ENCODE results near the gene HSH2D.
"Not testable (repeated sequence)": the region's sequence is repeated elsewhere in the genome, so short reads cannot be mapped to it uniquely, and the experiment has no call there.

Gene HSH2D, protein sequence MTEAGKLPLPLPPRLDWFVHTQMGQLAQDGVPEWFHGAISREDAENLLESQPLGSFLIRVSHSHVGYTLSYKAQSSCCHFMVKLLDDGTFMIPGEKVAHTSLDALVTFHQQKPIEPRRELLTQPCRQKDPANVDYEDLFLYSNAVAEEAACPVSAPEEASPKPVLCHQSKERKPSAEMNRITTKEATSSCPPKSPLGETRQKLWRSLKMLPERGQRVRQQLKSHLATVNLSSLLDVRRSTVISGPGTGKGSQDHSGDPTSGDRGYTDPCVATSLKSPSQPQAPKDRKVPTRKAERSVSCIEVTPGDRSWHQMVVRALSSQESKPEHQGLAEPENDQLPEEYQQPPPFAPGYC

DNA sequence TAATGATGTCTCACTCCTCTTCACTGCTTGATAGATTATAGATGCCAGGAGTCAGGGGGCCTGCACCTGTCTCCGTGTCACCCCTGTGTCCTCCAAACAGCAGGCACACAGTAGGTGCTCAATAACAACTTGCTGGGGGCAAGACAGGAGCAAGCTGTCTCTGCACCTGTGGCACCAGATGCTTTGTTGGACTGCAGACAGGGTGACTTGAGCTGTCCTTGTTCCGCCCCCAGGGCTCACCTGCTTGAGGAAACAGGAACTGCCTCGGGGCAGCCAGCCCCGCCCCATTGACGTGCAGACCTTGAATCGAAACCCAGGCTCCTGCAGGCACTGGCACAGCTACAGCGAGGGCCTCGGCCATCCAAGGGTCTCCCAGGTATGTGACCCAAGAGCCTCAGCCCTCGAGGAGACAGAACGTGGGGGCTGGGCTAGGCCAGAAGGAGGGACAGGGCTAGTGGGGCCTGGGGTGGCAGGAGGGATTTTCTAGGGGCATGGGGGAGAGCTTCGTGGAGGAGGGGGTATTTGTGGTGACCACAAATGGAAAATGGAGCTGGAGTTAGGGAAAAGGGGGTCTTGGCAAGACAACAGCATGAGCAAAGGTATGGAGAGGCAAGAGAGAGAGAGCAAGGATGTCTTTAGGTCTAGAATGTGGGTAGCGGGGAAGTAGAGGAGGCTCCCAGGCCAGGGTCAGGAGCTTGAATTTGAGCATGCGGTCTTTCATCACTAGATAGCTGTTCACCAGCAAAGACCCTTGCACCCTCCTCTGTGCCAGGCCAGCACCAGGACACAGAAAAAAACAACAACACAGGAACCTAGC lies at the start of gene HSH2D:
Gene HSH2D, plus strand, starts transcription at position 287 of the 817 bp plus-strand sequence. CDS start 5,066 bp downstream, outside the sequence.
- H3K27ac Mint-ChIP-seq: peak within 1 kb of the TSS; percentile 84
- H3K4me3 Mint-ChIP-seq: peak within 1 kb of the TSS; percentile 89
- no peaks in the 10 kb centered on the region for H3K36me3 Mint-ChIP-seq
- no peaks in the 10 kb centered on the region for H3K27me3 Mint-ChIP-seq
- H3K9me3 Mint-ChIP-seq: no peaks in the 10 kb centered on the region
- peaks cover 37% of the 10 kb centered on the region for H3K4me1 Mint-ChIP-seq

DNA sequence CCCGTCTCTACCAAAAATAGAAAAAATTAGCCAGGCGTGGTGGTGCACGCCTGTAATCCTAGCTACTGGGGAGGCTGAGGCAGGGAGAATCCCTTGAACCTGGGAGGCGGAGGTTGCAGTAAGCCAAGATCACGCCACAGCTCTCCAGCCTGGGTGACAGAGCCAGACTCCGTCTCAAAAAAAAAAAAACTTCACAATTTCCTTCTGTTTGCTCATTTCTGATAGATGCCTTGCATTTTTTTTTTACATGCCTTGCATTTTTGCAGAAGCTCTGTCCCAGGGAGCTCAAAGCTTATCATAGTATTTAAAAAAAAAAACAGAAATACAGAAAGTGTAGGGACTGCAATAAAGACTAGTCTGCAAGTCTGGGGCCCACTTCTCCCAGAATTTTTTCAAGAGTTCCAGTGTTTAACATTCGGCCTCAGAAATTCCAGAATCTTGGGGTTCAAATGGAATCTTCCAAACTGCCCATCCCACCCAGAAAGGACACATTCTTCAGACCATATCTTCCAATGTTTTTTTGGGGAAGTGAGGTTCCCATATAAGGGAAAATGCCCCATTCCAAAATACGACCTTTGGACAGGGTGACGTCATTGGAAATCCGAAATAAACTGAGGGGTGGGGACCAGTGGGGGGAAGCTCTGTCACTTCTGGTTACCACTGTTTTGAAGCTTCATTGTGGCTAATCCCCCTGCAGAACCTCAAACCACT lies 49.0 kb upstream of the HSH2D start:
- no peaks in the 10 kb centered on the region for H3K9me3 Mint-ChIP-seq
- no peaks in the 10 kb centered on the region for H3K27me3 Mint-ChIP-seq
- peak overlapping the region; percentile 71 for H3K27ac Mint-ChIP-seq
- peaks cover 23% of the 10 kb centered on the region for H3K4me1 Mint-ChIP-seq
- H3K36me3 Mint-ChIP-seq: peaks cover 25% of the 10 kb centered on the region
- no peak overlapping the region for H3K4me3 Mint-ChIP-seq

DNA sequence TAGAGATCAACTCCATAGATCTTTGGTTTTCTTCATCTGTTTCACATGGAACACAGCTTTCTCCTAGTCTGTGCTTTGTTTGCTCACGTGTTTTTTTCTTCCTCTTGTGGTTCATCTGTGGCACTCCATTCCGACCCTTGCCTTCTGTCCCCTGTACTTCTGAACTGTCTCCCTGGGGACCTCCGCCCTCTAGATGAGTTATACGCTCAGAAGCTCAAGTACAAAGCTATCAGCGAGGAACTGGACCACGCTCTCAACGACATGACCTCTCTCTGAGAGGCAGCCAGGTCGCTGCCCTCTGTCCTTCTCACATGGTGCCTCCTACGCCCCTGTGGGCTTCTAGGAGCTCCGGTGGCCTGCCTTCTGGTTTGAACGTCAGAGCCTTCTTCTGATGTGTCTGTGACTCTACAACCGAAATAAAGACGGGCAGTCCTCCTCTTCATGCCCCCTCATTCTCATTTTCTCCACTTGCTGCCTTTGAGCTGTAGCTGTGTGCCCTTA lies 48.4 kb upstream of the HSH2D start:
- H3K4me3 Mint-ChIP-seq: peak overlapping the region; percentile 9
- H3K4me1 Mint-ChIP-seq: peaks cover 22% of the 10 kb centered on the region
- H3K27me3 Mint-ChIP-seq: no peaks in the 10 kb centered on the region
- peaks cover 27% of the 10 kb centered on the region for H3K36me3 Mint-ChIP-seq
- peak overlapping the region; percentile 71 for H3K27ac Mint-ChIP-seq
- no peaks in the 10 kb centered on the region for H3K9me3 Mint-ChIP-seq

DNA sequence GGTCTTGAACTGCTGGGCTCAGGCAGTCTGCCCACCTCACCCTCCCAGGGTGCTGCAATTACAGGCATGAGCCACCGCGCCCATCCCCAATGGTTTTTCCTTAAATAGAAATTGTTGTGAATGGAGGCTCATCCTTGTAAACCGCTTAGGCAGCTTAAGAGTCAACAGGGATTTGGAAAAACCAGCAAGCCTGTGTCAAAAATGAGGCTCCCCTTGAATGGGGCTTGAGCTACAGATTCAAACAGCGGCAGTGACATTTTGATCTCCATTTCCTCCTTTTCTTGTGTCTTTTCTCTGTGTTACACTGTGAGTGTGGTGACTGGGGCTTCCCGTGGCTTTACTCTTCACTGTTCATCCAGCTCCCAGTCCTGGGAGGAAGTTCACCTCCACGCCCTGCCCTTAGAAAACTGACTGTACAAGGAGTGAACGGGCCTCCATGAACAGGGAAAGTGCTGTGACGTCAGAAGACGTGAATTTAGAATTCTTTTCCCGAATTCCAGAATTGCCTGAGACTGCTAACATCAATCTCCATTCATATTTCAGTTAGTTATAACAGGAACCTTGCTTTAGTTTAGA lies 47.1 kb upstream of the HSH2D start:
- Mint-ChIP-seq H3K27me3 (no peaks in the 10 kb centered on the region), H3K4me1 (peaks cover 22% of the 10 kb centered on the region), H3K27ac (peak overlapping the region; percentile 77), H3K36me3 (peaks cover 28% of the 10 kb centered on the region), H3K9me3 (no peaks in the 10 kb centered on the region), H3K4me3 (no peak overlapping the region)

DNA sequence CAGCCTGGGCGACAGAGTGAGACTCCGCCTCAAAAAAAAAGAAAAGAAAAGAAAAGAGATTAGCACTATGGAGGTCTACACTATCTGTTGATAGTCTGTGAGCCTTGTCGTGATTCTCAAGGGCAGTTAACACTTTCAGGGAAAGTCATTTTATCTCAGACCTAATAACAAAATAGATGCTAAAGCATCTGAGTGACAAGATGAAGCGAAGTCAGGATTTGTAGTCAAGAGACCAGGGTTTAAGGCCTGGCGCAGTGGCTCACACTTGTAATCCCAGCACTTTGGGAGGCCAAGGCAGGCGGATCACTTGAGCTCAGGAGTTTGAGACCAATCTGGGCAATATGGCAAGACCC lies 45.1 kb upstream of the HSH2D start:
- Mint-ChIP-seq H3K27me3 (no peaks in the 10 kb centered on the region), H3K36me3 (peaks cover 24% of the 10 kb centered on the region), H3K27ac (peak overlapping the region; percentile 46), H3K4me3 (no peak overlapping the region), H3K4me1 (peaks cover 22% of the 10 kb centered on the region), H3K9me3 (no peaks in the 10 kb centered on the region)

DNA sequence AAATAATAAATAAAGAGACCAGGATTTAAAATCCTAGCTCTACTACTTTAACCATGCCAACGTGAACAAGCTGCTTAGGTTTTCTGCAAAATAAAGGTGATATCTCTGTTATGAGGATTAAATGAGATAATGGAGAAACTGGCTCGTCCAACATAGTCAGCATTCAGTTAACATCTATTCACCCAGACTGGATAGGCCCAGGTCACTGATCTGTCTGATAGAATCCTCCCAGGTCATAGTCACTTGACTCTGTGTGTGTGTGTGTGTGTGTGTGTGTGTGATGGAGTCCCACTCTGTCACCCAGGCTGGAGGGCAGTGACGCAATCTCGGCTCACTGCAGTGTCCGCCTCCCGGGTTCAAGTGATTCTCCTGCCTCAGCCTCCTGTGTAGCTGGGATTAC lies 44.7 kb upstream of the HSH2D start:
- Mint-ChIP-seq H3K4me3 (no peak overlapping the region), H3K36me3 (peaks cover 21% of the 10 kb centered on the region), H3K27me3 (no peaks in the 10 kb centered on the region), H3K4me1 (peaks cover 22% of the 10 kb centered on the region), H3K9me3 (no peaks in the 10 kb centered on the region), H3K27ac (no peak overlapping the region)

DNA sequence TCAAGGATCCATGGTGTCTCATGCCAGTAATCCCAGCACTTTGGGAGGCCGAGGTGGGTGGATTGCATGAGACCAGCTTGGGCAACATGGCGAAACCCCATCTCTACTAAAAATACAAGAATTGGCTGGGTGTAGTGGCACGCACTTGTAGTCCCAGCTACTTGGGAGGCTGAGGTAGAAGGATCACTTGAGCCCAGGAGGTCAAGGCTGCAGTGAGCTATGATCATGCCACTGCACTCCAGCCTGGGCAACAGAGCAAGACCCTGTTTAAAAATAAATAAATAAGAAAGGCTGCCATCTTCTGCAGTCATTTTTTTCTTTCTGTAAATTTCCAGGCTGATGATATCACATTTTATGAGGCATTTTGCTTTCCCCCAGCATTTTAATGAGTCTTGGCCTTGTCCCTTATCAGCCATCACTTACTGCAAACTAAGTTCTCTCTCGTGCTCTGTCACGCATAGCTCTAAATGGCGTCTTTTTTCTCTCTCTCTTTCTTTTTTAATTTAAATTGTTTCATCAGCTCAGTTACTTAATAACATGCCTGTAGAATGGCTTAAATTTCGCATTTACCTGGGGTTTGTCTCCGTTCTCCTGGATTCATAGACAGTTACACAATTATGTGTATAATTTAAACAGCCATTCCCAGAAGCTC lies 44.0 kb upstream of the HSH2D start:
- not testable (repeated sequence) for H3K27ac Mint-ChIP-seq, H3K9me3 Mint-ChIP-seq, H3K4me3 Mint-ChIP-seq, H3K27me3 Mint-ChIP-seq
- Mint-ChIP-seq H3K4me1 (peaks cover 21% of the 10 kb centered on the region), H3K36me3 (peaks cover 21% of the 10 kb centered on the region)

DNA sequence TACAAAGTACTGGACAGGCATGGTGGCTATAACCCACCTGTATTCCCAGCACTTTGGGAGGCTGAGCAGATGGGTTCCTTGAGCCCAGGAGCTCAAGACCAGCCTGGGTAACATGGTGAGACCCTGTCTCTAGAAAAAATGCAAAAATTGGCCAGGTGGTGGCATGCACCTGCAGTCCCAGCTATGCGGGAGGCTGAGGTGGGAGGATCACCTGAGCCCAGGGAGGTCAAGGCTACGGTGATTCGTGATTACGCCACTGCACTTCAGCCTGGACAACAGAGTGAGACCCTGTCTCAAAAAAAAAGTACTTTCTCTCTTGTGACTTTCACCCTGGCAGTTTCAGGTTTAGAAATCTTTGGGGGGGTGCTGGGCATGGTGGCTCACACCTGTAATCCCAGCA lies 43.0 kb upstream of the HSH2D start:
- Mint-ChIP-seq H3K4me1 (peaks cover 11% of the 10 kb centered on the region), H3K27me3 (no peaks in the 10 kb centered on the region), H3K27ac (no peak overlapping the region), H3K36me3 (peaks cover 15% of the 10 kb centered on the region), H3K9me3 (no peaks in the 10 kb centered on the region), H3K4me3 (no peak overlapping the region)

DNA sequence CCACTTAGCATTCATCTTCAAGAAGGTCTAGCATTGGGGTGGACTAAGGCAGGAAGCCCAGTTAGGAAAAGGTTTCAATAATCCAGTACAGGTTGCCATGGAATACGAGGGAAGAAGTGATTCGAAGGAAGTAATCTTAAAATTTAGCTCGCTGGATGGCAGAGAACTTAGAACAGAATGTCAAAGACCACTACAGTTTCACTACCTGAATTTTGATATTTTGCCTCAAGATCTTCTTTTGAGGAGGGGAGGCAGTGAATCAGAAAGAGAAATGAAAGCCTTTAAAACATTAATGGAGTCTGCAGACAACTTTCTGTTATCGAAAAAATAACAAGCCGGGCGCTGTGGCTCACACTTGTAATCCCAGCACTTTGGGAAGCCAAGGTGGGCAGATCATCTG lies 38.8 kb upstream of the HSH2D start:
- H3K27ac Mint-ChIP-seq: no peak overlapping the region
- no peaks in the 10 kb centered on the region for H3K27me3 Mint-ChIP-seq
- no peak overlapping the region for H3K4me3 Mint-ChIP-seq
- no peaks in the 10 kb centered on the region for H3K9me3 Mint-ChIP-seq
- peaks cover 1% of the 10 kb centered on the region for H3K36me3 Mint-ChIP-seq
- H3K4me1 Mint-ChIP-seq: no peaks in the 10 kb centered on the region

DNA sequence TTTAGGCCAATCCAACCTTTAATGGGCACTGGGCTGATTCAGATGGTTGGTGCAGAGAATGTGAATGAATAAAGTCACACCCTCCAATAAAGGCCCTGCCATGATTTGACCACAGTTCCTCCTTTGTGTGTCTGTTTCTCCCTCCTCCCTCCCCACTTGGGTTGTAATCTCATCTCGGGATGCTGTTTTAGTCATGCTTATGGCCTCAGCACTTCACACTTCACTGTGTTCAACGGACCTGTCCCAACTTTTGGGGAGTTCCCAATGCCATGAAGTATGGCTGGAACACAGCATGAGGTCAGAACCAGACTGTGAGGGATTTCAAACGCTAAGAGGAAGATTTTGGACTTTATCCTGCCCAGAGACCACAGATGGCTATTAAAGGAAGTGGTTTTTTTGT lies 37.4 kb upstream of the HSH2D start:
- Mint-ChIP-seq H3K4me1 (peaks cover 2% of the 10 kb centered on the region), H3K36me3 (peaks cover under 1% of the 10 kb centered on the region), H3K27me3 (no peaks in the 10 kb centered on the region), H3K9me3 (no peaks in the 10 kb centered on the region), H3K4me3 (no peak overlapping the region), H3K27ac (no peak overlapping the region)

DNA sequence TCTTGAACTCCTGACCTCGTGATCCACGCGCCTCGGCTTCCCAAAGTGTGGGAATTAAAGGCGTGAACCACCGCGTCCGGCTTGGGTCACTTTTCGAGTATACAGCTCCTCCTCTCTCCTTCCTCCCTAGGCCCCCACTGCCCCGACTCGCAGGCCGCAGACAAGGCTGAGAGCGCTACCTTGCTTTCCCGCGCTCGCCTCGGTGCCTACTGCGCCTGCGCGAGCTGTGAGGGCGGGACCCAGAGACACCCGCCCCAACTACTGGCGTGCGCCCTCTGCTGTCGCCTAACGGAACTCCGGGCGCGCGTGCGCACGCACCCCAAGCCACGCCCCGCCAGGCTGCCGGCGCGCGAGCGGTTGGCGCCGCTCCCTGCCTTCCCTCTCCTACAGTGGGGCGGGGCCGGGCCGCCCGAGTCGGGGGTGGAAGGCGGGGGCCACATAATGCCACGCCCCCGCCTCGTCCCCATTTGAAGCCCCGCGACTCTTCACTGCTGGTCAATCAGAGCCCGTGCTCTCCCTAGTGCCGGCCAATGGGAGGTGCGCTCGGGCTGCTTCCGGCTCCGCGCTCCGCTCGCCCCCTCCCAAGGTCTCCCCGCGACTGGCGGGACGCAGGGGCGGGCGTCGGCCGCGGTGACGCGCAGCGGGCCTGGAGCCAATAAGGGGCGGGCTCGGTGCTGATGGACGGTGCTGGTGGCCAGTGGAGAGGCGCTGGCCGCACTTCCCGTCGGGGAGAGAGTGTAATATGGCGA lies 32.2 kb upstream of the HSH2D start, which contains the start of gene RAB8A:
Gene RAB8A, plus strand, starts transcription at position 730 of the 749 bp plus-strand sequence. Its CDS starts 13 bp downstream, at position 743.
- Mint-ChIP-seq H3K9me3 (no peaks in the 10 kb centered on the region), H3K27ac (peak within 1 kb of the TSS; percentile 96), H3K4me1 (peaks cover 30% of the 10 kb centered on the region), H3K4me3 (peak within 1 kb of the TSS; percentile 94), H3K27me3 (no peaks in the 10 kb centered on the region), H3K36me3 (peaks cover 2% of the 10 kb centered on the region)

DNA sequence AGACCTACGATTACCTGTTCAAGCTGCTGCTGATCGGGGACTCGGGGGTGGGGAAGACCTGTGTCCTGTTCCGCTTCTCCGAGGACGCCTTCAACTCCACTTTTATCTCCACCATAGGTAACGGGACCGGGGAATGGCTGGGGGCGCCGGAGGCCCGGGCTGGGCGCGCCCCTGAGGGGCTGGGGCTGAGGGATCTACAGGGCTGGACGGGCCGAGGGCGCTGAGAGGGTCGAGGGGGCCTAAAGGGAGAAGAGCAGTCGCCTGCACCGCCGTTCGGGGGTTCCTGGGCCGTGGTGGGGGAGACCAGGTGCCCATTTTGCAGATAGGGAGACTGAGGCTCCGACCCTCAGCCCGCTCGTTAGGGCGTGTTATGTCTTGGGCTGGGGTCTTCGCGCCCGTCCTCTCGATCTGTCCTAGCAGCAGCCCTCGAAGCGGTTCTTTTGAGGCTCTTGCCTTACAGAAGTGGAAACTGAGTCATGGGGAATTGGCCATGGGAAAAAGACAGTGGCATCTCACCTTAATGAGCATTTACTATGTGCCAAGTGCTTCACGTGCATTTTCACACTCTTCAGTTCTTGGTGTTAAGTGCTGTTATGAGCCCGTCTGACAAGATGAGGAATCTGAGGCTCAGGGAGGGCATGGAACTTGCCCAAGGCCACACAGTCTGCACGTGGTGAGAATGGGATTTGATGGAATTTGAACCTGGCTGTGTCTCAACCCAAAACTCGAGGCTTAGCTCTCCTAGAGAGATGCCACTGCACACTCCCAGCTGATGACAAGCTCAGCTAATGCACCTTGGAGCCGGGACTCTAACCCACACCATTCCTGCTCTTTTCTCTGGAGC lies 31.4 kb upstream of the HSH2D start:
- Mint-ChIP-seq H3K27me3 (no peaks in the 10 kb centered on the region), H3K9me3 (no peaks in the 10 kb centered on the region)

DNA sequence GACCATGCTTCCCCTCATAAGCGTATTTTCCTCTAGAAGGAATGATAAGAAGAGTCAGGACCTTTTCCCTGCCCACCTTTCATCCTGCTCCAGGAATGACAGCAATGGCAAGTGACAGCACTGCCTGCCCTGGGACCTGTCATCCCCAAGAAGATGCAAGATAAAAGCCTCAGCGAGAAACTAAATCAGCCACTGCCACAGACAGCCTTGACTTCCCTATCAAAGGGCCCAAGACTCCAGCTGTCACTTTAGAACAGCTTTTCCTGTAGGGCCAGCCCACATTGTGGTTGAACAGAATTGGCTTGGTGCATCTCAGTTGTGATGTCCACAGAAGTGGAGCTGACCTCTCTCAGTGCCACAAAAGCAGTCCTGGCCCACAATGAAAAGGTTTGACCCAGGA lies 30.7 kb upstream of the HSH2D start:
- H3K4me1 Mint-ChIP-seq: peaks cover 30% of the 10 kb centered on the region
- H3K27ac Mint-ChIP-seq: peak overlapping the region; percentile 62
- peaks cover 2% of the 10 kb centered on the region for H3K36me3 Mint-ChIP-seq
- H3K27me3 Mint-ChIP-seq: no peaks in the 10 kb centered on the region
- H3K9me3 Mint-ChIP-seq: no peaks in the 10 kb centered on the region
- peak overlapping the region; percentile 94 for H3K4me3 Mint-ChIP-seq

More for the DNA sequence above, 31.4 kb upstream of the HSH2D start:
- peak overlapping the region; percentile 96 for H3K27ac Mint-ChIP-seq
- H3K4me1 Mint-ChIP-seq: peaks cover 30% of the 10 kb centered on the region
- H3K4me3 Mint-ChIP-seq: peak overlapping the region; percentile 94
- H3K36me3 Mint-ChIP-seq: peaks cover 2% of the 10 kb centered on the region

Measured in activated naive CD4-positive, alpha-beta T cell treated with anti-CD3 and anti-CD28 coated beads, Interleukin-2, amount 50 U/mL, for 24 hours (primary cell).